Activated CD8-positive, alpha-beta memory T cell treated with anti-CD3 and anti-CD28 coated beads, Interleukin-2, amount 10 ng/mL, durations not matched to agents 7 days and 5 days (primary cell): Measurements from ENCODE around the gene EPHB3. TPM values are rescaled to one million over a fixed set of nuclear protein-coding genes. Genes with fewer than 3 reads are reported as not detected.
A peak's percentile ranks its signal among the peaks of the same experiment; 100 is the strongest.
"Not testable (repeated sequence)": the region's sequence is repeated elsewhere in the genome, so short reads cannot be mapped to it uniquely, and the experiment has no call there.

Experiments
- ATAC-seq: fragments of 150-1000 bp; cut with Tn5 transposase; one replicate; pipeline ENCODE4 v1.10.0; 2021; ENCODE audit warnings: moderate library complexity
- CTCF ChIA-PET: fragments of 350-600 bp; sonication (Branson Sonifier 250); formaldehyde crosslinking; loops from one replicate; lab custom pipeline; 2021; ENCODE audit warnings: antibody characterized with exemption; lab: Charles Lee
- DNase-seq: peaks from one replicate; pipeline ENCODE4 v3.0.0-alpha.2; 2020
- H3K27ac Mint-ChIP-seq: one replicate; pipeline ENCODE4 v1.8.0; 2021; ENCODE audit warnings: mild to moderate bottlenecking, mixed read lengths
- H3K27me3 Mint-ChIP-seq: one replicate; pipeline ENCODE4 v1.8.0; 2021; ENCODE audit warnings: mixed read lengths
- H3K36me3 Mint-ChIP-seq: one replicate; pipeline ENCODE4 v1.8.0; 2021; ENCODE audit warnings: mild to moderate bottlenecking, mixed read lengths
- H3K4me1 Mint-ChIP-seq: one replicate; pipeline ENCODE4 v1.8.0; 2021; ENCODE audit warnings: mixed read lengths
- H3K4me3 Mint-ChIP-seq: one replicate; pipeline ENCODE4 v1.8.0; 2021; ENCODE audit warnings: mild to moderate bottlenecking, moderate library complexity, mixed read lengths
- H3K9me3 Mint-ChIP-seq: one replicate; pipeline ENCODE4 v1.8.0; 2022; ENCODE audit warnings: low read depth, mixed read lengths
- total RNA-seq, 2 experiments: library from RNA; stranded (reverse); gene quantifications; one replicate each; pipeline ENCODE4 v1.2.3, GENCODE V29; 2021

EPHB3 gene
- total RNA-seq, 2 experiments from 2014 or later, result not detected

DNA sequence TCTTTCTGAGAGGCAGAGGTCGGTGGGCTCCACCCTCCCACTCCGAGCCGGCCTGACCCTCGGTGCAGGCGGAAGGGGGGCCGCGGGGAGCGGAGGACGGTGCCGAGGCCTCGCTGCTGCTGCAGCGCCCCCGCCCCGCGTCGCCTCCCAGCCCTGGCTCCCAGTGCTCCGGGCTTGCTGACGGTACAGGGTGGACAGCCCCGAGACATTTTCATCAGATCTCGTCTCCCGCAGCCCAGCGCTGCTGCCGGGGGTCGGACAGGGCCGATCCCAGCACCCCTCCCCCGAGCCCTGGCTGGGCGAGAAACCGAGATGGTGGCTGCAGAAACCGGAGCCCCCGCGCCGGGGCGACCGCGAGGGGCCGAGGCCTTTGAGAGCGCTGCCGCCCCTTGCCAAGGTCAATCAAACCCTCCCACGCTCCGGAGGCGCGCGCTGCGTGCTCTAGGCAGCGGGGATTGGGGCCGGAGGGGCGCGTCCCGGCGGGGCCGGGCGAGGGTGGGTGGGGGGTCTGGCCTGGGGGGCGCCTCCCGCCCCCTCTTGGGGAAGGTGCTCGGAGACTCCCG, 42.5 kb downstream of the EPHB3 start:
- ATAC-seq (no peak), DNase-seq (no peak)
- peaks cover 69% of the 10 kb centered on the region for H3K27me3 Mint-ChIP-seq
- H3K9me3 Mint-ChIP-seq, result no peaks in the 10 kb centered on the region
- H3K4me1 Mint-ChIP-seq, result peaks cover 4% of the 10 kb centered on the region
- H3K36me3 Mint-ChIP-seq, result no peaks in the 10 kb centered on the region
- no peak overlapping the region for H3K4me3 Mint-ChIP-seq
- no peak overlapping the region for H3K27ac Mint-ChIP-seq
- CTCF ChIA-PET, result no interaction called here

DNA sequence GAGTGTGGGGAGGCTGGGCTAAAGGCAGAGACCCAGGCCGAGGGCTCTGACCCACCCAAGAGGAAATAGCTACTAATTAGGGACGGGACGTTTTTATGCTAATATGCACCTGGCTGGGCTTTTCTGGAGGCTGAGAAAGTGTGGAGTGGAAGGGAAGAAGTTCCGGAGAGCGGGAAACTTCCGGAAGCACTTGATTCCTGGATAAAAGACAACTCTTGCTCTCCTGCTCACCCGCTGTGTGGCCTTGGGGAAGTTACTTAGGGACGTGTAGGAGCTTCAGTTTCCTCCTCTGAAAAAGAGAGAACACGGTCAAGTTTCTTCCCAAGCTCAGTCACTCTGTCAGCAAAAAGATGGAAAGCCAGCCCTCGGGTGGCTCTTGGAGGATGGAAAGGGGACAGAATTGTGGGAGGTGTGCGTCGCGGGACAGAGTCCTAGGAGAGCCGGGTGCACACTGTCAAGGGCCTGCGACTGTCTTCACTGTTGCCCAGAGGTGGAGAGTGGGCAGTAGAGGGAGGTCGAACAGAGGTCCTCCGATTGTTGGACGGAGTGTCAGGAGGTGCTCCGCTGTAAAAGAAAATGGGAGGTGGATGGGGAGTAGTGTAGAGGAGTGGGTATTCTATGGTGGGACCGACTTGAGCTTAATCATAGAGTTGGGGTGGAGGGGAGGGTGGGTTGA, 43.2 kb downstream of the EPHB3 start:
- Mint-ChIP-seq H3K4me1 (peaks cover 4% of the 10 kb centered on the region), H3K4me3 (no peak overlapping the region)

DNA sequence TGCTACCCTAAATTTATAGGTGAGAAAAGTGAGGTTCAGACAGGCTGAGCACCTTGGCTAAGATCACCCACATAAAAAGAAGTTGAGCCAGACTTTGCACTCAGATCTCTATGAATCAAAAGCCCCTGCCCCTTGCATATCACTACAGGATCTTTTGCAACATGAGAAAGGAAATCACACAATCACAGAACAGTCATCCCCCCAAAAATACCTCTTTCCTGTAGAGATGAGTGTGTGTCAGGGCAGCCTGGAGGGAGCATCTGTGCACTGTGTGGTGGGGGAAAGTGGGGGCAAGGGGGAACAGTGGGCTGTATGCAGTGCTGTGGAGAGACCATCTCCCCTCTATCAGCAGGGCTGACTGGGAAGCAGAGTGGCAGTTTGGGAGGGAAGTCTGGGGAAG, 46.6 kb downstream of the EPHB3 start:
- no peaks in the 10 kb centered on the region for H3K9me3 Mint-ChIP-seq
- H3K27me3 Mint-ChIP-seq, result peaks cover 42% of the 10 kb centered on the region
- DNase-seq (no peak), ATAC-seq (peak; percentile 68)
- no peak overlapping the region for H3K4me3 Mint-ChIP-seq
- no peaks in the 10 kb centered on the region for H3K36me3 Mint-ChIP-seq
- CTCF ChIA-PET, result interaction anchor here (0.8 kb wide), 1 partner anchor 47 kb away, joined by 3 read pairs; no protein-coding TSS in a partner anchor
- no peak overlapping the region for H3K27ac Mint-ChIP-seq
- H3K4me1 Mint-ChIP-seq, result peaks cover 4% of the 10 kb centered on the region

More for the DNA sequence above, 43.2 kb downstream of the EPHB3 start:
- CTCF ChIA-PET, result no interaction called here
- Mint-ChIP-seq H3K27ac (no peak overlapping the region), H3K36me3 (no peaks in the 10 kb centered on the region), H3K27me3 (peaks cover 68% of the 10 kb centered on the region), H3K9me3 (no peaks in the 10 kb centered on the region)
- DNase-seq (no peak), ATAC-seq (no peak)

DNA sequence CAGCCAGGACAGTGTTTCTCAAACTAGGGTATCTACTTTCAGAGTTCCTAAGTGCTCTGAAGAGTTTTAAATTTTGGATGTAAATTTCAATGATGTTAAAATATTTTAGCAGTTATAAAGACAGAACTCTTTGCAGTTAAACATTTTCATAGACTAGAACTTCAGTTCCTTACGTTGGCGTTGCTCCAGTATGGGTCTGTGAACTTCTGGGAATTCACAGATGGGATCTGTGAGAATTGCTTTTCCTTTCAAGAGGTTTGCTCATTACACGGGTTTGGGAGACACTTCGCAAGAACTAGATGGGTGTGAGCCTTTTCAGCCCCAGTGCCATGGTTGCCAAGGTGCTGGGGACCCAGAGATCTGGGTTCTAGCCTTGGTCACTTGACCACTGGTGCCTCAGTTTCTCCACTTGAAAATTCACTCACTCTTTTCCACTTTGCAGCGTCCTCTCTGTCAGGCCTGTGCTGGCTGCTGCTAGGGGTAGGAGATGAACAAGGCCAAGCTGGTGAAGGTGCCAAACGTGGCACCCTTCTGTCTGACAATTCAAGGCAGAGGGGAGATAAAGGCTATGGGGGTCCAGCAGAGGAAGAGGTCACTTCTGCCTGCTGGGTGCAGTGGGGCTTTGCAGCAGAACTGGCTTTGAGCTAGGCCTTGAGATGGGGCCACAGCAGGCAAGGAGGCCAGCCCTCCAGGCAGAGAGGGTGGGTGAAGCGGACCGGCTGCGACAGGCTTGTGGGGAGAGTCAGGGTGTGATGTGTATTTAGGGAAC, 48.1 kb downstream of the EPHB3 start:
- no peak for ATAC-seq
- Mint-ChIP-seq H3K27me3 (peaks cover 34% of the 10 kb centered on the region), H3K9me3 (no peaks in the 10 kb centered on the region), H3K4me3 (no peak overlapping the region), H3K4me1 (peaks cover 4% of the 10 kb centered on the region), H3K36me3 (no peaks in the 10 kb centered on the region), H3K27ac (no peak overlapping the region)
- CTCF ChIA-PET, result no interaction called here
- no peak for DNase-seq

DNA sequence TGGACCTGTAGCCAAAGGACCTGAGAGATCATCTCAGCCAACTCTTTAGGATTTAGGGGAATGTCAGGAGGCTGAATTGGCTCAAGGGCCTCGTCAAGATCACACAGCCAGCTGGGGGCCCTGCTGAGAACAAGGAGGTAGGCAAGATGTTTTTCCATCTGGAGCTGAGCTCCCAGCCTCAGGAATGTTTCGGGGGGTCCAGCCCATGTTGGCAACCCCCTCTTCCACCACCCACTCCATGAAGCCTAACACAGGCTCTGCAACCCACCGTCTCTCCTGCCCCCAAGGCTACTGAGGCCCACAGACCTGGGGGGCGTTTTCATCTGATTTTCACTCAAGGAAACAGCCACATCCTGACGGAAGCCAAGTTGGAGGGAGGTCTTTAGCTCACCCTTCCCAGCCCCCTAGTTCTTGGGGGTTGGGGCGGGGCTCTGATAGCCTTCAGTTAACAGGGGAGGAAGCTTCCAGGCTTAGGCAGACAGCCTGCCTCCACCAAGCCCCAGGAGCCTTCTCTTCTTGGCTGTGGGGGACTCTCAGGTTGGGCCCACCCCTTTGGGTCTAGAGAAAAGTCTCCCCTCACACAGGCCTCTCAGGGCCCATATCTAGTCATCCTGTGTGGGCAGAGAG, 48.8 kb downstream of the EPHB3 start:
- H3K4me3 Mint-ChIP-seq, result no peak overlapping the region
- H3K36me3 Mint-ChIP-seq, result no peaks in the 10 kb centered on the region
- H3K4me1 Mint-ChIP-seq, result peaks cover 4% of the 10 kb centered on the region
- DNase-seq, result no peak
- no peak for ATAC-seq
- CTCF ChIA-PET, result no interaction called here
- H3K9me3 Mint-ChIP-seq, result no peaks in the 10 kb centered on the region
- H3K27ac Mint-ChIP-seq, result no peak overlapping the region
- H3K27me3 Mint-ChIP-seq, result peaks cover 27% of the 10 kb centered on the region

DNA sequence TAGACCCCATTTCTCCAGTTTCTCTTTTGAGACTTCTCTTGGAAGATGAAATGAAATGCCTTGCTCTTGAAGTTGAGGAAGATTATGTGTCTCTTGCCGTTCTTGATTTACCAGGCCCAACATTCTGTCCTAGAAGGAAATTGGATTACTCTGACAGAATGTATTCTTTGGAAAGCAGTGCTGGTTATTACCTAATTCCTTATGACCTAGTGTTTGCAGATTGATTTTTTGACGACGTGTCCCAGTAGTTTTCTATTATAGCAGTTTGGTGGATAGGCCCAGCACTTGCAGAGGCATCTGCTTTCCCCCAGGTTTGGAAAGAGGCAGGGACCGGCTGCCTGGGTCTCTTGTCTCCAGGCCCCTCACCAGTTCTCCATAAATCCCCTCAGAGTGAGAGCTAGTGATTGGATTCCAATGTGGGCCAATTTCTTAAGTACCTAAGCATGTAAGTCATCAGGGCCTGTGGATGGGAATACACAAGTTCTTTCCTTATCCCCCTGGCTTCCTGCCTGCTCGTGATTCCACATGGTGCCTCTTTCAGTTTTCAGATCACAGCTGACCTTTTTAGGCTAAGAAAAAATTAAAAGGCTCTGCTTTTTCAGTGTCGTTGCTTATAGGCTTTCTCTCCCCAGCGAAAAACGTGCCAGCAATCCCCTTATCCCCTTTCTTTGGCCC, 50.2 kb downstream of the EPHB3 start:
- Mint-ChIP-seq H3K4me1 (peaks cover 4% of the 10 kb centered on the region), H3K27me3 (peaks cover 20% of the 10 kb centered on the region), H3K27ac (no peak overlapping the region), H3K9me3 (no peaks in the 10 kb centered on the region), H3K36me3 (no peaks in the 10 kb centered on the region), H3K4me3 (no peak overlapping the region)
- CTCF ChIA-PET, result no interaction called here
- ATAC-seq (no peak), DNase-seq (no peak)

DNA sequence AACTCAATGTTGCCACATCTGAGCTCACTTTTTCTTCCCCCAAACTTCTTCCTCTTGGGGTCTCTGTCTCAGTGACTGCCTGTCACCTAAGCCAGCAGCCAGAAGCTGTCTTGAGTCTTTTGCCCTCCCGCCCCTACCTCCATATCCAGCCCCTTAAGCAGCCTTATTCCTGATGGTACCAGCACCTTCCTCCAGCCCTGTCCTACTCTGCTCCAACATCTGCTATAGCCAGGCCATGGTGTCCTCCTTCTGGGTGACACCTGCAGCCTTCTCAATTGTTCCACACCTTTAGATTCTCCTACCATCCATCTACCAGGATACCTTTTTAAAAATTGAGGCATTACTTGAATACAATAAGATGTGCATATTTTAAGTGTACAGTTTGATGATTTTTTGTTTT, 53.8 kb downstream of the EPHB3 start:
- H3K27me3 Mint-ChIP-seq, result peaks cover 18% of the 10 kb centered on the region
- H3K4me3 Mint-ChIP-seq, result no peak overlapping the region
- H3K4me1 Mint-ChIP-seq, result peaks cover 5% of the 10 kb centered on the region
- CTCF ChIA-PET, result no interaction called here
- no peaks in the 10 kb centered on the region for H3K36me3 Mint-ChIP-seq
- H3K9me3 Mint-ChIP-seq, result no peaks in the 10 kb centered on the region
- H3K27ac Mint-ChIP-seq, result no peak overlapping the region
- DNase-seq (no peak), ATAC-seq (no peak)

DNA sequence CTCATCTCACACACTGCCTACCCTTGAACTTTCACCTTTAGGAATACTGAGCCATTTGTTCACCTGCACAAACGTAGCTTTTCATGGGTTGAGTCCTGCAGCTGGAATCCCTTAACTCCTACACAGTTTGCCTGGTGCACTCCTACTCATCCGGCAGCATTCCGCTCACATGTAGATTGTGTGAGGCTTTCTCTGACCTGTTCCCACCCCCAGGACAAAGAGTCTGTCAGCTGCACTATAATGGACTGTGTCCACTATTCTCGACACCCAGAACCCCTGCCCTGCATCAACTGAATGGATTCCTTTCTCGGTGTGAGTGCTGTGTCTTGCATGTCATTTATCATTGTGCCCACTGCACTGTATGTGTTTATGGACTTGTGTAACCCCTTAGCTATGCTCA, 54.9 kb downstream of the EPHB3 start:
- no peak overlapping the region for H3K4me3 Mint-ChIP-seq
- ATAC-seq (no peak), DNase-seq (no peak)
- no peaks in the 10 kb centered on the region for H3K9me3 Mint-ChIP-seq
- H3K27me3 Mint-ChIP-seq, result peaks cover 24% of the 10 kb centered on the region
- CTCF ChIA-PET, result no interaction called here
- H3K4me1 Mint-ChIP-seq, result peaks cover 5% of the 10 kb centered on the region
- no peak overlapping the region for H3K27ac Mint-ChIP-seq
- H3K36me3 Mint-ChIP-seq, result no peaks in the 10 kb centered on the region

DNA sequence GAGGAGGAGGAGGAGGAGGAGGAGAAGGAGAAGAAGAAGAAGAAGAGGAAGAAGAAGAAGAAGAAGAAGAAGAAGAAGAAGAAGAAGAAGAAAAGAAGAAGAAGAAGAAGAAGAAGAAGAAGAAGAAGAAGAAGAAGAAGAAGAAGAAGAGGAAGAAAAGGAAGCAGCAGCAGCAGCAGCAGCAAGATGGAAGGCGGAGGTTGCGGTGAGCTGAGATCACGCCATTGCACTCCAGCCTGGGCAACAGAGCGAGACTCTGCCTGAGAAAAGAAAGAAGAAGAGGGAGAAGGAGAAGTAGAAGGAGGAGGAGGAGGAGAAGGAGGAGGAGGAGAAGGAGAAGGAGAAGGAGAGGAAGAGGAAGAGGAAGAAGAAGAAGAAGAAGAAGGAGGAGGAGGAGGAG, 55.7 kb downstream of the EPHB3 start:
- H3K4me3 Mint-ChIP-seq, ATAC-seq, CTCF ChIA-PET, H3K4me1 Mint-ChIP-seq, H3K9me3 Mint-ChIP-seq, H3K27ac Mint-ChIP-seq, DNase-seq, H3K36me3 Mint-ChIP-seq: not testable (repeated sequence)
- peaks cover 24% of the 10 kb centered on the region for H3K27me3 Mint-ChIP-seq

DNA sequence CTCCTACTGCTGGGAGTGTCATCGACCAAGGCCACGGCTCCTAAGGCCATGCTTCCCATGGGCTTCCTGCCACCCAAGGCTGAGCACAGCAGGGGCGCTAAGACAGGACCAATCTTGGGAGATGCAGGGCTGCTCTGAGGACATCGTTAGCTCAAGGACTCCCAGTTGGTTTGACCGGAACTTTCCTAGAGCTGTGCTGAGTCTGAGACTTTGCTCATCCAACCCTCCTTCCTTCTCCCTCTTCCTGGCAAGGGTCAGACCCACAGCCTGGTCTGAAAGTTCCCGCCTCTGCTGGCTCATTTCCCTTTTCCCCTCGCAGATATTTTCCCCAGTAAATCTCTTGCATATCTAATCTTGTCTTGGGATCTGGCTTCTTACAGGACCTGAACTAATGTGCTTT, 57.2 kb downstream of the EPHB3 start:
- Mint-ChIP-seq H3K27me3 (peaks cover 26% of the 10 kb centered on the region), H3K36me3 (no peaks in the 10 kb centered on the region), H3K4me3 (no peak overlapping the region), H3K4me1 (peaks cover 5% of the 10 kb centered on the region), H3K9me3 (no peaks in the 10 kb centered on the region), H3K27ac (no peak overlapping the region)
- ATAC-seq (no peak), DNase-seq (no peak)
- CTCF ChIA-PET, result no interaction called here

DNA sequence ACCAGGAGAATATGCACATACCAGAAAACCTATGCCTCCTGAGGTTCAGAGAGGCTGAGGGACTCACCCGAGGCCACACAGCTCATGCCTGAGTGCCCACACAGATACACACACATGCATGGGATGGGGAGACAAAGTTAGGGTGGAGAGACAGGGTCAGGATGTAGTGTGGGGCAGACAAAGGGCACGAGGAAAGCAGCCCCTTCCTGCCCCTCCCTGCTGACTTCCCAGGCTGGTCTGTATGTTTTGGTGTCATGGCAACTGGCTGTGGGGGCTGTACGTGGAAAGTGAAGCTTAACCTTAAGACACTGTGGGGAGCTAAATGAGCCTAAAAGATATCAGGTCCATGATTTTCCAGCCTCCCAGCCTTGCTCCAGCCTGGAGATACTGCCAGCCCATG, 57.8 kb downstream of the EPHB3 start:
- no peak overlapping the region for H3K4me3 Mint-ChIP-seq
- H3K9me3 Mint-ChIP-seq, result no peaks in the 10 kb centered on the region
- no peaks in the 10 kb centered on the region for H3K36me3 Mint-ChIP-seq
- peaks cover 5% of the 10 kb centered on the region for H3K4me1 Mint-ChIP-seq
- H3K27ac Mint-ChIP-seq, result no peak overlapping the region
- CTCF ChIA-PET, result no interaction called here
- DNase-seq (no peak), ATAC-seq (peak; percentile 36)
- peaks cover 27% of the 10 kb centered on the region for H3K27me3 Mint-ChIP-seq

DNA sequence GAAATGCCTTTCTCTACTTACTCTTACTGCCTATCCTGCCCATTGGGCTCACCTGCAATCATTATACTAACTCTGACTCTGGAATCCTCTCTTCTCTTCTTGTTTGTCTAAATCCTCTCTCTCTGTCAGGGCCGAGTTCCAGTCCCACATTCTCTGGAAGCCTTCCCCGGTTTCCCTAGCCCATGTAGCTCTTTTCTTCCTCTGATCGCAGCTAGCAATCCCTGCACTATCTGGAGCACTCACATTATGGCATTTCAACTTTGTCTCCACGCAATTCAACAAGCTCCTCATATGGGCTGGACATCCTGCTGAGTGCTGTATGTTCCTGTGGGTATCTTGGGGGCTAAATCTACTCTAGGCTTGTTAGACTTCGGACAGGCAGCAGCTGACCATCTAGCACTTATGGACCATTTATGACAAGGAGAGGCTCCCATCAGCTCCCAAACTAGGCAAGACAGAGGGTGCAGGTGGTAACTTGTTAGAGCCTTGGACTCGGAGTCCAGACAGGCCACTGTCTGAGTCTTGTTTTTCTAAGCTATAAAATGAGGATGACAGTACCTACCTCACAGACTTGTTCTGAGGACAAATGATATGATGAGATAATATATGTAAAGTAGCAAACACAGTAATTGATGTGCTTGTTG, 58.3 kb downstream of the EPHB3 start:
- H3K27ac Mint-ChIP-seq, result no peak overlapping the region
- ATAC-seq (no peak), DNase-seq (no peak)
- H3K36me3 Mint-ChIP-seq, result no peaks in the 10 kb centered on the region
- peaks cover 5% of the 10 kb centered on the region for H3K4me1 Mint-ChIP-seq
- H3K4me3 Mint-ChIP-seq, result no peak overlapping the region
- H3K9me3 Mint-ChIP-seq, result no peaks in the 10 kb centered on the region
- H3K27me3 Mint-ChIP-seq, result peaks cover 31% of the 10 kb centered on the region
- CTCF ChIA-PET, result no interaction called here
